Measurements from ENCODE around the gene RFFL.
A peak's percentile ranks its signal among the peaks of the same experiment; 100 is the strongest.
"Not testable (repeated sequence)": the region's sequence is repeated elsewhere in the genome, so short reads cannot be mapped to it uniquely, and the experiment has no call there.

RFFL gene

GRCh38 chr17:35063514-35064223 is at the start of gene RFFL:
TSS of gene RFFL (minus strand) at chr17:35063707. CDS start at chr17:35026553, 37,154 bp downstream.
- peak; percentile 80 to 85 for DNase-seq

- DNase-seq: not testable (repeated sequence)
Observed at GRCh38 chr17:35110791-35111190, 47.3 kb upstream of the RFFL start.

- no peak for DNase-seq
Observed at GRCh38 chr17:35104844-35105450, 41.4 kb upstream of the RFFL start.

- DNase-seq: no peak
Observed at GRCh38 chr17:35103271-35103670, 39.8 kb upstream of the RFFL start.

DNA sequence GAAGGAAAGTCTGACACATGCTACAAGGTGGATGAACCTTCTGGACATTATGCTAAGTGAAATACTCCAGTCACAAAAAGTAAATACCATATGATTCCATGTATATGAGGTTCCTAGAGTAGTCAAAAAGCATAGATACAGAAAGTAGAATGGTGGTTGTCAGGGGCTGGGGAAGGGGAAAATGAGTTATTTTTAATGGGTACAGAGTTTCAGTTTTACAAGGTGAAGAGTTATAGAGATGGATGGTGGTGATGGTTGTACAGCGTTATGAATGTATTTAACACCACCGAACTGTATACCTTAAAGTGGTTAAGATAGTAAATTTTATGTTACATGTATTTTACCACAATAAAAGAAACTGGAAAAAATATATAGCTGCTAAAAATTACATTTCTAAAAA is 38.2 kb upstream of the RFFL start:
- DNase-seq: no peak

GRCh38 chr17:35101036-35101435 is 37.5 kb upstream of the RFFL start:
- no peak for DNase-seq

DNA sequence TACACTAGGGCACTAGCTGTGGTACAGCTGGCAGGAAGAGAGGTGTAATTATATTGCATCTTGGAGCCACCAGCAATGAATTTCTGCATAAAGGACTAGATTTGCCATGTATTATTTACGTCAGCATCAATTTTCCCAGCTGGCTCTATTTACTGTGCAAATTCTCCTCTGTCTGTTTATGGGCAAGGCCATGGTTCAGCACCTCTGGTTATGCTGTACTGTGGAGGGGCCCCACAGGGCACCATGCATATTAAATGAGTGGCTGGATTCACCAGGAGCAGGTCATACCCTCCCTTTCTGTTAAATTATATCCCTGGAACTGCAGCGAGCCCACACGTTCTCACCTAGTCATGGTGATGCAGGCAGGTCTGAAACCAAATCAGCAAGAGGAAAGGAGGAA is 36.4 kb upstream of the RFFL start:
- no peak for DNase-seq

DNA sequence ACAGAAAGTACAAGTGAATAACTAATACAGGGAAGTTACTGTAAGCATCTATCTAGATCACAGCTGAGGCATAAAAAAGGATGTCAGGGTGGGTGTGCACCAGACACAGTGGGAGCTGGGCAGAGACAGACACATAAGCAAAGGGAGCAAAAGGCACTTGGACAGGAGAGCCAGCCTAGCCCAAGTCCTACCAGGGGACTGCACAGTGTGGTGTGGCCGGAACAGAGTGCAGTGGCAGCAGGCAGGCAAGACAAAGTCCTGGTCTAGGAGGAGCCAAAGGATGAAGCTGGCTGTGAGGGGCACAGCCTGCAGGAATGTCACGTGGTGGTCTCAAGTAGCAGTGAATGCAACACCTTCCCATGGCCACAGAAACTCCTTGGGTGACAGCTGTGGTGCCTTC is 34.3 kb upstream of the RFFL start:
- no peak for DNase-seq

- DNase-seq: no peak
Observed at GRCh38 chr17:35095741-35096140, 32.2 kb upstream of the RFFL start.

DNA sequence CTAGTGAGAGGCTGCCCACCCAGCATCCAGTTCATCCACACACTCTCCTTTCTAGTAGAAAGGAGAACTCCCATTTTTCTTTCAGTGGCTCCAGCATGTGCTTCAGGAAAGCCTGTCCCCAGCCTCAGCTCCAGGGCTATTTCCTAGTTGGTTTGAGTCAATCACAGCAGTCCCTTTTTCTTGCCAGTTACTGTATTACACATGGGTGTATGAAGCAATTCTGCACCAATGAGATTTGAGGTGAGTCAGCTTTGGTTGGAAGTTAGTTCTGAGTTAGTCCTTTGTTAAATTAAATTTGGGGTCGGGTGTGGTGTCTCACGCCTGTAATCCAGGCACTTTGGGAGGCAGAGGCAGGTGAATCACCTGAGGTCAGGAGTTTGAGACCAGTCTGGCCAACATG is 31.4 kb upstream of the RFFL start:
- DNase-seq: no peak

DNA sequence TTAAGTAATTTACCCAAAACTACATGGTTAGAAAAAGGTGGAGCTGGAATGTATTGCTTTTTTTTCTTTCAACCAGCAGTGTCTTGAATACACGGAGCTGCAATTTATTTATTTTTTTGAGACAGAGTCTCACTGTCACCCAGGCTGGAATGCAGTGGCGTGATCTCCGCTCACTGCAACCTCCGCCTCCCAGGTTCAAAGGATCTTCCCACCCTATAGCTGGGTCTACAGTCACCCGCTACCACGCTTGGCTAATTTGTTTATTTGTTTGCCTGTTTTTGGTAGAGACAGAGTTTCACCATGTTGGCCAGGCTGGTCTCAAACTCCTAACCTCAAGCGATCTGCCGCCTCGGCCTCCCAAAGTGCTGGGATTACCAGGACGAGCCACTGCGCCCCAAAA is 27.2 kb upstream of the RFFL start:
- not testable (repeated sequence) for DNase-seq

- DNase-seq: peak; percentile 57 to 63
Observed at GRCh38 chr17:35089586-35090296, 26.2 kb upstream of the RFFL start.

GRCh38 chr17:35088881-35089585 is 25.5 kb upstream of the RFFL start:
- peak; percentile 79 to 83 for DNase-seq

DNA sequence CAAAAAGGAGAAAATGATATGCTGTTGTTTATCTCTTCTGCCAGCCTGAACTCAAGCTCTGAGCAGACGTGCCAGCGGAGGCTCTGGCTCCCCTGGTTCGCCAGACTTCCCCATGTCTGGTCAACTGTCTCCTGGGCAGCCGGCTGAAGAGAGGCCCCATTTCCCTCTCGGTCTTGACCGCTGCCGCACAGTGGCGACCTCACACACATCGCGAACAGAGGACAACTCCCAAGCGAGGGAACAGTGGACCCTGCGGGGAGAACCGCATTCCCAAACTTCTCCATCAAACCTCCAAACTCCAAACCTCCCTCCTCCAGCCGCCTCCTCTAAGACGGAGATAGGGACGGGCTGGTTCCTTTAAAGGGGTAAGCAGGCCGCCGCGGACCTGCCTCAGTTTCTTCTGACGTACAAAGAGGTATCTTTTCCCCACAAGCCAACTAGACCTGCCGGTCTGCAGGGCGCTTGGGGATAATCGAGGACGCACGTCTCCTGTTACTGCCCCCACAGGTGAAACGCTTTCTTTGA is 24.9 kb upstream of the RFFL start:
- DNase-seq: peak in 1 of 2 experiments; percentile 10

DNA sequence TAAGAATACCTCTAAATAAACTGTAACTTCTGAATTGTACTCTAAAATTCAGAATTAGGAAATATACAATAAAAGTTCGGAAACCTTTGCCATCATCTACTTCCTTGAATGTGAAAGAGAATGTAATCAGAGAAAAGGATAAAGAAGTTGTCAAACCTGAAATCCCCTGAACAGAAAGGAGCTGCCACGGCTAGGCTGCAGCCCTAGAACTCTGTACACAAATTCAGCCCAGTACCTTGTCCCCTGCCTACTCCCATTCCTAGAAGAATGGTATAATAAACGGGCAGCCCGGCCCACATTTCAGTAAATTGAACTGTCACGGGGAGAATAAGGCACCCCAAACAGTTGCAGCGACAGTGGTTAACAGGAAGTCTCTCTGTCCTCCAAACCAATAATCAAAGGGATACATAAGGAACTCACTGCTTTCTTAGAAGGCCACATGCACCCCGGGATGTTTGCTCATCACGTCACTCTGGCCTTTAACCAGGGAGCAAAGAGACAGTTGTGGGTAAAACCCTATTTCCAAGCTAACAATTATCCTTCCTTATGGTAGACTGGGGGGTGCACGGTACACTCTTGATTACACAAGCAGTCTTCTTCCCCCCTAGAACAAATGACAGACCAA is 24.3 kb upstream of the RFFL start:
- peak in 1 of 2 experiments; percentile 7 for DNase-seq

DNA sequence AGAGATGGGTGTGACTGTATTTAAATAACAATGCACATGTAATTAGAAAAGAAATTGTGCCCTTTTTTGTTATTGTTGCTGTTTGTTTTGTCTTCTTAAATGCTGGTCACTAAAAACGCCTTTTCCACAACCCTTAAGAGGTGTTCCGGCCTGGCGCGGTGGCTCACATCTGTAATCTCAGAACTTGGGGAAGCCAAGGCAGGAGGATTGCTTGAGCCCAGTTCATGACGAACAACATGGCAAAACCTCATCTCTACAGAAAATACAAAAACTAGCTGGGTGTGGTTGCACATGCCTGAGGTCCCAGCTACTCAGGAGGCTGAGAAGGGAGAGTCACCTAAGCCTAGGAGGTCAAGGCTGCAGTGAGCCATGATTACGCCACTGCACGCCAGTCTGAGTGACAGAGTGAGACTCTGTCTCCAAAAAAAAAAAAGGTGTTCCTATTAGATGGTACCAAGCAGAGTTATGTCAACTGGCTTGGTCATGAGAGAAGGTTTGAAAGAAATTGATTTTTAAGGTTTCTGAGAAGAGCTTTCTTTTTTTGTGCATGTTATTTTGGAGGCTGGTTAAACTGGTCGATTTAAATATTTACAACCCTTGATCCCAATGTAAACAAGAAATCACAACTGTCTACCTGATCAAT is 23.5 kb upstream of the RFFL start:
- no peak for DNase-seq

DNA sequence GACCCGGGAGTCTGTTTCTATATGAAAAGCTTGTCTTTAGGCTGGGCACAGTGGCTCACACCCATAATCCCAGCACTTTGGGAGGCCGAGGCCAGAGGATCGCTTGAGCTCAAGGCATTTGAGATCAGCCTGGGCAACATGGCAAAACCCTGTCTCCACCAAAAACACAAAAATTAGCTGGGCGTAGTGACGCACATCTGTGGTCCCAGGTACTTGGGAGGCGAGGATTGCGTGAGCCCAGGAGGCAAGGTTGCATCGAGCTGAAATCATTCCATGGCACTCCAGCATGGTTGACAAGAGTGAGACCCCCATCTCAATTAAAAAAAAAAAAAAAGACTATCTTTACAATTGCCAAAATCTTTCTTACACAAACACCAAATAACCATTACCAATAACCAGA is 22.7 kb upstream of the RFFL start:
- DNase-seq: no peak

- DNase-seq: no peak
Observed at GRCh38 chr17:35084987-35085386, 21.5 kb upstream of the RFFL start.

- no peak for DNase-seq
Observed at GRCh38 chr17:35083071-35083470, 19.6 kb upstream of the RFFL start.

- no peak for DNase-seq
Observed at GRCh38 chr17:35082073-35082657, 18.7 kb upstream of the RFFL start.

GRCh38 chr17:35081638-35082037 is 18.1 kb upstream of the RFFL start:
- no peak for DNase-seq

DNA sequence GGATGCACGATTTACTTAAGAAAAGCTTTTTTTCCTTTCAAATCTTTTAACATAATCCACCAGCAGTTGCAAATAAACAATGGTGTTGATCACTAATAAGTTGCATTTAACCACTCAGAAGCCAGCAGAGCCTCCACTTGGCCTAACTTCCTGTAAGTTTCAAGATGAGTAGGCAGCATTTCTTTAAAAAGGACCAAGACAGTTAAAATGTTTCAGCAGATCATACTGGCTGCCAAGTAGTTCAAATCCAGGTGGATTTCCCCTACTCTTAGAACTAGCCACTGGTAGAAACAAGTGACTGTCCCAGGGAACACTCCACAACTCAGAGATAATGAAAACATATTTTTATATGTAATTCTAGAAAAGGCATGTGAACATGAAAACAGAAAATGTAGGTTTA is 17.0 kb upstream of the RFFL start:
- no peak for DNase-seq
